G401.6 (cell line): Measurements from ENCODE around the gene HPX.

Experiments used
- FAIRE-seq: peaks from 2 replicates; lab custom pipeline; 2012; peaks lifted over from hg19 to GRCh38; lab: Jason Lieb, UNC

Gene HPX

GRCh38 chr11:6389905-6390717 is 50.7 kb downstream of the HPX start, which contains the start of gene SMPD1:
SMPD1 (plus strand) TSS chr11:6390474; CDS start chr11:6390599, 125 bp downstream.
- FAIRE-seq, result peak; percentile 42

GRCh38 chr11:6388748-6389147 is 52.0 kb downstream of the HPX start:
- FAIRE-seq, result no peak

- no peak for FAIRE-seq
Observed at GRCh38 chr11:6387811-6388599, 52.8 kb downstream of the HPX start.

GRCh38 chr11:6385046-6385777 is 55.6 kb downstream of the HPX start:
- no peak for FAIRE-seq
